Measurements from ENCODE around the gene WDR17. TPM values are rescaled to one million over a fixed set of nuclear protein-coding genes. Genes with fewer than 3 reads are reported as not detected.
A peak's percentile ranks its signal among the peaks of the same experiment; 100 is the strongest.

Gene WDR17
- 0.69 and 1.3 TPM in 2 replicates for total RNA-seq (2014; rRNA removed)
- Bru-seq, nascent RNA: percentile 35 among the genes with signal in this experiment
- percentile 27 among the genes with signal in this experiment for BruChase-seq, experiment 1, labeled RNA remaining after a 6-hour chase
- BruChase-seq, experiment 2, labeled RNA remaining after a 2-hour chase: percentile 29 among the genes with signal in this experiment
- long read RNA-seq, partial matches to known transcripts: 1 of 2 reads
- long read RNA-seq, other reads (novel, unspliced or antisense): 1 of 2 reads

DNA sequence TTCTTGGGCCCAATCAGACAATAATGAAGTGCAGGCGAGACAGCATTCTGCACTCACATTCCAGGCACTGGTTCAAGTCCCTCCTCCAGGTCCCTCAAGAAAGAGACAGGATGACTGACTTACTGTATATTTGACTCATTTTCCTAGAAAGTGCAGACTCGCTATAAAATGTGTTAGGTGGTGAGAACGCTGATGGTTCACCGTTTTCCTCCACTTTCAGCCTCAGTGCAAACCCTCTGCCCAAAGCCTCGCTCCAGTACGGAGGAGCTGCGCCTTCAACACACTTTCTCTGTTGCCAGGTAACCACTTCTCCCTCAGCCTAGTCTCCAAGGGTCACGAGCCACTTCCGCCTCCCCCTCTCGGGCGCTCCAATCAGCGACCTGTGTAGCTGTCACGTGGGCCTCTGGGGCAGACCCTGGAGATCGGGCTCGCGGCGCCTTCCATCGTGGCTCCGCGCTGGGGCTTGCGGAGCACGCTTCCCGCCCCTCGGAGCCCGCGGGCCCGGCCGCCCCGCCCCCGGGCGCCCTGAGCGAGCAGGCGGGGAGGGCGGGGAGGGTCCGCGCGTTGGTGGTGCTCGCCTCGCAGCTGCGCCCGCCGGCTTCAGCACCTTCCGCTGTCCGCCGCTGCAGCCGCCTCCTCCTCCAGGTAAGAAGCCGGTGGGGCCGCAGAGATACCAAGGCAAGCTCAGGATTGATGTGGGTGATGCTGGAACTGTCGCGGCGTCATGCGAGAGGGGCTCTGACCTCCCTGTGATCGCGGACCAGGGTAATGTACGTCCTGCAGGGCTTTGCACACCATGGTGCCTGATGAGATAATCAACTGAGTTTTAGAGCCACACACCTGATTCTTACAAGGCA, at the start of gene WDR17:
WDR17 (plus strand) TSS at position 407 of the 857 bp plus-strand sequence. CDS start 45,740 bp downstream, outside the sequence.
- peak within 1 kb of the TSS; percentile 100 for H3K4me2 ChIP-seq (ENCODE audit: low read length)

DNA sequence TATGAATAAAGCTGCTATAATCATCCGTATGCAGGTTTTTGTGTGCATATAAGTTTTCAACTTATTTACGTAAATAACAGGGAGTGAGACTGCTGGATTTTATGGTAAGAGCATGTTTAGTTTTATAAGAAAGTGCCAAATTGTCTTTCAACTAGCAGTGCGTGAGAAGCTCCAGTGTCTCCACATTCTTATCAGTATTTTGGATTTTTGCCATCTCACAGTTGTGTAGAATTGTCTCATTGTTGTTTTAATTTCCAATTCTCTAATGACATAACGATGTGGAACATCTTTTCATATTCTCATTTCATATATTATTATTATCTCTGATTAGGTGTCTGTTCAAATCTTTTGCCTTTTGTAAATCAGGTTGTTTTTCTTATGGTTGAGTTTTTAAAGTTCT, 49.0 kb upstream of the WDR17 start:
- Histone ChIP-seq H3K36me3 (ENCODE audit: low read depth, low read length) (no peaks in the 10 kb centered on the region), H3K9me2 (replicated peaks; ENCODE audit: low read length) (no peaks in the 10 kb centered on the region), H3K27me3 (ENCODE audit: low read length) (no peaks in the 10 kb centered on the region), H3K9me3 (ENCODE audit: low read length) (no peaks in the 10 kb centered on the region), H2AFZ (ENCODE audit: low read length) (no peak overlapping the region), H3K79me2 (ENCODE audit: low read length) (no peaks in the 10 kb centered on the region), H3K27ac (ENCODE audit: low read length) (no peak overlapping the region), H3F3A (ENCODE audit: low read length, unreplicated experiment) (no peaks in the 10 kb centered on the region), H3K4me1 (ENCODE audit: insufficient read depth, low read length) (no peaks in the 10 kb centered on the region), H3K4me3 (ENCODE audit: low read length) (no peak overlapping the region), H3K9ac (ENCODE audit: low read length) (no peak overlapping the region), H3K4me2 (ENCODE audit: low read length) (no peak overlapping the region), H4K20me1 (ENCODE audit: low read length) (no peaks in the 10 kb centered on the region)
- DNase-seq (no peak), ATAC-seq (no peak)
- intact Hi-C loops (cut with micrococcal nuclease): no loop called here
- TF ChIP-seq EZH2phosphoT487 (IDR thresholded peaks at IDR 0.05; ENCODE audit: borderline replicate concordance, low read length) (no peak), CTCF (conservative IDR thresholded peaks at IDR 0.05; ENCODE audit: low read depth, low read length) (no peak), EZH2 (IDR thresholded peaks at IDR 0.05; ENCODE audit: low read length, unreplicated experiment) (no peak)
- ChIA-PET CTCF (no interaction called here), POLR2A (ENCODE audit: unreplicated experiment) (no interaction called here)
- no TSS peak for BruUV-seq (replicated peaks)

More for the DNA sequence above, at the start of gene WDR17:
- H3K79me2 ChIP-seq (ENCODE audit: low read length): no peaks in the 10 kb centered on the region
- no TSS peak for BruUV-seq (replicated peaks)
- no peaks in the 10 kb centered on the region for H3K9me3 ChIP-seq (ENCODE audit: low read length)
- no peak within 1 kb of the TSS for H3K9ac ChIP-seq (ENCODE audit: low read length)
- POLR2A ChIA-PET (ENCODE audit: unreplicated experiment): interaction anchor here (0.7 kb wide), 1 partner anchor 11 kb away, joined by 11 read pairs; no protein-coding TSS in a partner anchor
- CTCF ChIA-PET: no interaction called here
- H3K27ac ChIP-seq (ENCODE audit: low read length): no peak within 1 kb of the TSS
- peak; percentile 98 for ATAC-seq
- TF ChIP-seq CTCF (conservative IDR thresholded peaks at IDR 0.05; ENCODE audit: low read depth, low read length): no peak
- no peaks in the 10 kb centered on the region for H3K4me1 ChIP-seq (ENCODE audit: insufficient read depth, low read length)
- H3K36me3 ChIP-seq (ENCODE audit: low read depth, low read length): no peaks in the 10 kb centered on the region
- peak within 1 kb of the TSS; percentile 78 for H3K4me3 ChIP-seq (ENCODE audit: low read length)
- H3F3A ChIP-seq (ENCODE audit: low read length, unreplicated experiment): no peaks in the 10 kb centered on the region
- intact Hi-C loops (cut with micrococcal nuclease): no loop called here
- no peaks in the 10 kb centered on the region for H4K20me1 ChIP-seq (ENCODE audit: low read length)
- peak within 1 kb of the TSS; percentile 93 for H2AFZ ChIP-seq (ENCODE audit: low read length)
- H3K9me2 ChIP-seq (replicated peaks; ENCODE audit: low read length): no peaks in the 10 kb centered on the region
- H3K27me3 ChIP-seq (ENCODE audit: low read length): no peaks in the 10 kb centered on the region
- peak; percentile 75 for DNase-seq
